ENCODE results near the gene IRX6.

GRCh38 chr16:55292491-55292890, 31.5 kb upstream of the IRX6 start:
- TF ChIP-seq CTCF (IDR thresholded peaks at IDR 0.05) (no peak), POLR2AphosphoS5 (IDR thresholded peaks at IDR 0.05) (no peak)

All from esophagus muscularis mucosa (tissue), 3 donors.